Muscle layer of colon (tissue), 2 donors: ENCODE results near the gene PBX3.
A peak's percentile ranks its signal among the peaks of the same experiment; 100 is the strongest.

Source experiments
- H3K27ac ChIP-seq: one replicate; pipeline ENCODE4 v1.7.0; 2013; ENCODE audit warnings: low read depth, mild to moderate bottlenecking, low read length, moderate library complexity
- H3K27me3 ChIP-seq, 2 donors: one replicate each; pipeline ENCODE4 v1.7.0; 2013; ENCODE audit warnings: low read length in 2 of 2, mild to moderate bottlenecking in 2 of 2; ENCODE audit not compliant: insufficient read depth in 2 of 2, control insufficient read depth in 1 of 2
- H3K36me3 ChIP-seq: one replicate; pipeline ENCODE4 v1.7.0; 2013; ENCODE audit warnings: mild to moderate bottlenecking, low read length; ENCODE audit not compliant: insufficient read depth
- H3K4me1 ChIP-seq: one replicate; pipeline ENCODE4 v1.7.0; 2013; ENCODE audit warnings: mild to moderate bottlenecking, low read length; ENCODE audit not compliant: insufficient read depth
- H3K4me3 ChIP-seq, 2 donors: one replicate each; pipeline ENCODE4 v1.7.0; 2013; ENCODE audit warnings: low read length in 2 of 2, low read depth in 1 of 2, mild to moderate bottlenecking in 1 of 2, moderate library complexity in 1 of 2
- H3K9ac ChIP-seq: one replicate; pipeline ENCODE4 v1.7.0; 2013; ENCODE audit warnings: low read length
- H3K9me3 ChIP-seq: one replicate; pipeline ENCODE4 v1.7.0; 2013; ENCODE audit warnings: mild to moderate bottlenecking, low read length
- donor health status: abdominal sarcoma.
- donor health status: Adenocarcinoma of cecum.

Gene PBX3

GRCh38 chr9:125884218-125884595 lies 137.0 kb downstream of the PBX3 start:
- Histone ChIP-seq H3K27ac (peak overlapping the region; percentile 61), H3K4me1 (peaks cover 37% of the 10 kb centered on the region)

GRCh38 chr9:125885405-125886034 lies 138.3 kb downstream of the PBX3 start:
- H3K9me3 ChIP-seq = no peaks in the 10 kb centered on the region
- H3K27me3 ChIP-seq = no peaks in the 10 kb centered on the region
- no peak overlapping the region for H3K9ac ChIP-seq
- no peak overlapping the region for H3K4me3 ChIP-seq
- H3K4me1 ChIP-seq = peaks cover 42% of the 10 kb centered on the region
- H3K36me3 ChIP-seq = no peaks in the 10 kb centered on the region
- H3K27ac ChIP-seq = peak overlapping the region; percentile 38

More at GRCh38 chr9:125884218-125884595, 137.0 kb downstream of the PBX3 start:
- no peaks in the 10 kb centered on the region for H3K9me3 ChIP-seq
- H3K4me3 ChIP-seq = no peak overlapping the region
- no peaks in the 10 kb centered on the region for H3K36me3 ChIP-seq
- no peaks in the 10 kb centered on the region for H3K27me3 ChIP-seq
- no peak overlapping the region for H3K9ac ChIP-seq

- peaks cover 50% of the 10 kb centered on the region for H3K4me1 ChIP-seq
- no peaks in the 10 kb centered on the region for H3K27me3 ChIP-seq
- H3K4me3 ChIP-seq = no peak overlapping the region
- no peak overlapping the region for H3K9ac ChIP-seq
- H3K36me3 ChIP-seq = no peaks in the 10 kb centered on the region
- no peaks in the 10 kb centered on the region for H3K9me3 ChIP-seq
- peak overlapping the region; percentile 19 for H3K27ac ChIP-seq
These were observed 139.2 kb downstream of the PBX3 start for GRCh38 chr9:125886365-125886764.

- no peaks in the 10 kb centered on the region for H3K36me3 ChIP-seq
- no peak overlapping the region for H3K9ac ChIP-seq
- peaks cover 57% of the 10 kb centered on the region for H3K4me1 ChIP-seq
- H3K27me3 ChIP-seq = no peaks in the 10 kb centered on the region
- peak overlapping the region; percentile 66 for H3K27ac ChIP-seq
- H3K4me3 ChIP-seq = no peak overlapping the region
- H3K9me3 ChIP-seq = no peaks in the 10 kb centered on the region
These were observed 140.0 kb downstream of the PBX3 start for GRCh38 chr9:125887172-125887571.

- Histone ChIP-seq H3K9ac (no peak overlapping the region), H3K27me3 (no peaks in the 10 kb centered on the region), H3K4me3 (no peak overlapping the region), H3K4me1 (peaks cover 63% of the 10 kb centered on the region), H3K27ac (peak overlapping the region; percentile 66), H3K9me3 (no peaks in the 10 kb centered on the region), H3K36me3 (no peaks in the 10 kb centered on the region)
These were observed 141.0 kb downstream of the PBX3 start for GRCh38 chr9:125888211-125888610.

- Histone ChIP-seq H3K4me3 (peak overlapping the region; percentile 49 to 80), H3K27me3 (no peaks in the 10 kb centered on the region), H3K9me3 (no peaks in the 10 kb centered on the region), H3K27ac (peak overlapping the region; percentile 80), H3K36me3 (no peaks in the 10 kb centered on the region), H3K4me1 (peaks cover 63% of the 10 kb centered on the region), H3K9ac (peak overlapping the region; percentile 36)
These were observed 141.9 kb downstream of the PBX3 start for GRCh38 chr9:125889112-125889475.

- Histone ChIP-seq H3K9ac (peak overlapping the region; percentile 36), H3K4me3 (peak overlapping the region; percentile 54 to 80), H3K27ac (peak overlapping the region; percentile 91), H3K27me3 (no peaks in the 10 kb centered on the region), H3K4me1 (peaks cover 62% of the 10 kb centered on the region), H3K9me3 (no peaks in the 10 kb centered on the region), H3K36me3 (no peaks in the 10 kb centered on the region)
These were observed 142.6 kb downstream of the PBX3 start for GRCh38 chr9:125889476-125890419.

- Histone ChIP-seq H3K36me3 (no peaks in the 10 kb centered on the region), H3K27me3 (no peaks in the 10 kb centered on the region), H3K27ac (peak overlapping the region; percentile 91), H3K4me1 (peaks cover 65% of the 10 kb centered on the region), H3K9ac (no peak overlapping the region), H3K4me3 (no peak overlapping the region), H3K9me3 (no peaks in the 10 kb centered on the region)
These were observed 143.7 kb downstream of the PBX3 start for GRCh38 chr9:125890826-125891225.

- Histone ChIP-seq H3K9me3 (no peaks in the 10 kb centered on the region), H3K4me3 (no peak overlapping the region), H3K4me1 (peaks cover 57% of the 10 kb centered on the region), H3K36me3 (no peaks in the 10 kb centered on the region), H3K27me3 (no peaks in the 10 kb centered on the region), H3K27ac (no peak overlapping the region), H3K9ac (no peak overlapping the region)
These were observed 146.1 kb downstream of the PBX3 start for GRCh38 chr9:125893277-125893676.

- Histone ChIP-seq H3K27me3 (no peaks in the 10 kb centered on the region), H3K9me3 (no peaks in the 10 kb centered on the region), H3K36me3 (no peaks in the 10 kb centered on the region), H3K4me1 (peaks cover 57% of the 10 kb centered on the region), H3K9ac (no peak overlapping the region), H3K27ac (no peak overlapping the region), H3K4me3 (no peak overlapping the region)
These were observed 147.4 kb downstream of the PBX3 start for GRCh38 chr9:125894566-125894965.

GRCh38 chr9:125896404-125896803 lies 149.2 kb downstream of the PBX3 start:
- no peaks in the 10 kb centered on the region for H3K36me3 ChIP-seq
- peaks cover 43% of the 10 kb centered on the region for H3K4me1 ChIP-seq
- H3K4me3 ChIP-seq = no peak overlapping the region
- H3K27me3 ChIP-seq = no peaks in the 10 kb centered on the region
- H3K9me3 ChIP-seq = no peaks in the 10 kb centered on the region
- no peak overlapping the region for H3K27ac ChIP-seq
- H3K9ac ChIP-seq = no peak overlapping the region
